GM21786 (cell line): ENCODE data around the gene PRSS36.
"Not testable (repeated sequence)": the region's sequence is repeated elsewhere in the genome, so short reads cannot be mapped to it uniquely, and the experiment has no call there.

ENCODE experiments used
- ATAC-seq: cut with Tn5 transposase; IDR thresholded peaks from one replicate; pipeline ENCODE4 v1.9.1; 2021; ENCODE audit not compliant: unreplicated experiment

Gene PRSS36

GRCh38 chr16:31106509-31107464 is 43.1 kb downstream of the PRSS36 start:
- ATAC-seq, result no peak

- ATAC-seq, result no peak
Measured at GRCh38 chr16:31105677-31106213, 44.1 kb downstream of the PRSS36 start.

- ATAC-seq, result not testable (repeated sequence)
Measured at GRCh38 chr16:31100876-31101641, 48.8 kb downstream of the PRSS36 start.

GRCh38 chr16:31099860-31100638 is 49.8 kb downstream of the PRSS36 start:
- no peak for ATAC-seq

- ATAC-seq, result peak; percentile 85
Measured at GRCh38 chr16:31094424-31095120, 55.3 kb downstream of the PRSS36 start, which contains the start of gene VKORC1. TSS of gene VKORC1 (minus strand) at chr16:31094797. CDS start at chr16:31094729, 68 bp downstream.

GRCh38 chr16:31094088-31094423 is 55.8 kb downstream of the PRSS36 start:
- ATAC-seq, result no peak

- ATAC-seq, result no peak
Measured at GRCh38 chr16:31093132-31093703, 56.6 kb downstream of the PRSS36 start.

- no peak for ATAC-seq
Measured at GRCh38 chr16:31092330-31092729, 57.5 kb downstream of the PRSS36 start.

- ATAC-seq, result no peak
Measured at GRCh38 chr16:31090540-31090939, 59.3 kb downstream of the PRSS36 start.

- no peak for ATAC-seq
Measured at GRCh38 chr16:31089199-31089598, 60.7 kb downstream of the PRSS36 start.
